H1 (cell line): ENCODE data around the gene FOXL3. TPM values are rescaled to one million over a fixed set of nuclear protein-coding genes. Genes with fewer than 3 reads are reported as not detected.
A peak's percentile ranks its signal among the peaks of the same experiment; 100 is the strongest.

ENCODE experiments used
- ATF2 ChIP-seq: IDR thresholded peaks from 2 replicates; pipeline ENCODE4 v1.6.1; 2012; ENCODE audit warnings: low read length, inconsistent platforms
- CHD1 ChIP-seq: IDR thresholded peaks from 2 replicates; pipeline ENCODE4 v1.6.1; 2012; ENCODE audit warnings: low read depth, low read length, improper control_type of control experiment
- E2F6 ChIP-seq: IDR thresholded peaks from 2 replicates; pipeline ENCODE4 v1.6.1; 2012; ENCODE audit warnings: inconsistent platforms
- JUN ChIP-seq: IDR thresholded peaks from 2 replicates; pipeline ENCODE4 v1.6.1; 2011; ENCODE audit warnings: low read depth, mild to moderate bottlenecking, improper control_type of control experiment, low read length
- polyA plus RNA-seq, 7 experiments: library from polyadenylated mRNA; depleted of rRNA in 3 of 7; stranded (reverse) in 5 of 7; unstranded in 2 of 7; fragments of >200 nt in 5 of 7; fragments of 200-250 nt in 2 of 7; gene quantifications; 1 replicate in 5 of 7; 2 replicates in 1 of 7; 4 replicates in 1 of 7; pipeline versions ENCODE4 v1.2.1 to v1.2.3, GENCODE V29; 2011 to 2013; ENCODE audit warnings: missing spikeins in 2 of 7, mixed read lengths in 2 of 7
- total RNA-seq: library from RNA; stranded (reverse); fragmentation: NEBNext Ultra II Directional; extraction: Animal tissue kit (Norgen Biotek cat#: 25700); gene quantifications from 2 replicates; pipeline ENCODE4 v1.2.1, GENCODE V29; 2021

The FOXL3 gene
- total and polyA plus RNA-seq, 2 of the 8 experiments (the other 6 are each of a cell fraction or from before 2014, with no cell fraction given): not detected

- TF ChIP-seq E2F6 (peak; percentile 39; the same call in 1 of the 2 replicates), JUN (no peak), CHD1 (no peak), ATF2 (no peak)
Observed at GRCh38 chr7:266851-267840, 22.8 kb upstream of the FOXL3 start (continued).
